ENCODE measurements around the gene ECSCR.
"Not testable (repeated sequence)": the region's sequence is repeated elsewhere in the genome, so short reads cannot be mapped to it uniquely, and the experiment has no call there.

Gene ECSCR, protein sequence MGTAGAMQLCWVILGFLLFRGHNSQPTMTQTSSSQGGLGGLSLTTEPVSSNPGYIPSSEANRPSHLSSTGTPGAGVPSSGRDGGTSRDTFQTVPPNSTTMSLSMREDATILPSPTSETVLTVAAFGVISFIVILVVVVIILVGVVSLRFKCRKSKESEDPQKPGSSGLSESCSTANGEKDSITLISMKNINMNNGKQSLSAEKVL

GRCh38 chr5:139462586-139463276 lies at the start of gene ECSCR:
Gene ECSCR, minus strand, starts transcription at chr5:139462743. Its CDS starts 73 bp downstream, at chr5:139462670.
- H3K9me3 Mint-ChIP-seq, result no peaks in the 10 kb centered on the region

GRCh38 chr5:139504722-139505121 lies 42.2 kb upstream of the ECSCR start:
- not testable (repeated sequence) for H3K9me3 Mint-ChIP-seq; H3K27ac Mint-ChIP-seq; H3K27me3 Mint-ChIP-seq (ENCODE audit: low read depth); DNase-seq (ENCODE audit: low spot score); H3K4me3 Mint-ChIP-seq; H3K4me1 Mint-ChIP-seq (ENCODE audit: low read depth); H3K36me3 Mint-ChIP-seq (ENCODE audit: low read depth)

More at GRCh38 chr5:139462586-139463276, at the start of gene ECSCR:
- no peak for DNase-seq (ENCODE audit: low spot score)
- no peaks in the 10 kb centered on the region for H3K27me3 Mint-ChIP-seq (ENCODE audit: low read depth)
- peak within 1 kb of the TSS; percentile 39 for H3K27ac Mint-ChIP-seq
- H3K4me3 Mint-ChIP-seq, result no peak within 1 kb of the TSS
- H3K36me3 Mint-ChIP-seq (ENCODE audit: low read depth), result no peaks in the 10 kb centered on the region
- peaks cover 29% of the 10 kb centered on the region for H3K4me1 Mint-ChIP-seq (ENCODE audit: low read depth)

- H3K27ac Mint-ChIP-seq, result not testable (repeated sequence)
Observed at GRCh38 chr5:139503879-139504278, 41.3 kb upstream of the ECSCR start.

GRCh38 chr5:139503036-139503817 lies 40.7 kb upstream of the ECSCR start:
- DNase-seq (ENCODE audit: low spot score); H3K36me3 Mint-ChIP-seq (ENCODE audit: low read depth); H3K4me1 Mint-ChIP-seq (ENCODE audit: low read depth); H3K4me3 Mint-ChIP-seq; H3K27me3 Mint-ChIP-seq (ENCODE audit: low read depth); H3K27ac Mint-ChIP-seq; H3K9me3 Mint-ChIP-seq: not testable (repeated sequence)

More at GRCh38 chr5:139503879-139504278, 41.3 kb upstream of the ECSCR start:
- H3K9me3 Mint-ChIP-seq; H3K27me3 Mint-ChIP-seq (ENCODE audit: low read depth); H3K4me3 Mint-ChIP-seq; DNase-seq (ENCODE audit: low spot score); H3K36me3 Mint-ChIP-seq (ENCODE audit: low read depth); H3K4me1 Mint-ChIP-seq (ENCODE audit: low read depth): not testable (repeated sequence)

GRCh38 chr5:139501381-139501780 lies 38.8 kb upstream of the ECSCR start:
- DNase-seq (ENCODE audit: low spot score), result no peak
- H3K27me3 Mint-ChIP-seq (ENCODE audit: low read depth), result peaks cover 4% of the 10 kb centered on the region
- no peaks in the 10 kb centered on the region for H3K36me3 Mint-ChIP-seq (ENCODE audit: low read depth)
- no peak overlapping the region for H3K27ac Mint-ChIP-seq
- H3K4me1 Mint-ChIP-seq (ENCODE audit: low read depth), result no peaks in the 10 kb centered on the region
- no peaks in the 10 kb centered on the region for H3K9me3 Mint-ChIP-seq
- no peak overlapping the region for H3K4me3 Mint-ChIP-seq

- Mint-ChIP-seq H3K27me3 (ENCODE audit: low read depth) (no peaks in the 10 kb centered on the region), H3K9me3 (no peaks in the 10 kb centered on the region), H3K4me1 (ENCODE audit: low read depth) (peaks cover 17% of the 10 kb centered on the region), H3K36me3 (ENCODE audit: low read depth) (no peaks in the 10 kb centered on the region), H3K4me3 (no peak overlapping the region), H3K27ac (peak overlapping the region; percentile 32)
- no peak for DNase-seq (ENCODE audit: low spot score)
Observed at GRCh38 chr5:139495638-139496435, 33.3 kb upstream of the ECSCR start.

DNA sequence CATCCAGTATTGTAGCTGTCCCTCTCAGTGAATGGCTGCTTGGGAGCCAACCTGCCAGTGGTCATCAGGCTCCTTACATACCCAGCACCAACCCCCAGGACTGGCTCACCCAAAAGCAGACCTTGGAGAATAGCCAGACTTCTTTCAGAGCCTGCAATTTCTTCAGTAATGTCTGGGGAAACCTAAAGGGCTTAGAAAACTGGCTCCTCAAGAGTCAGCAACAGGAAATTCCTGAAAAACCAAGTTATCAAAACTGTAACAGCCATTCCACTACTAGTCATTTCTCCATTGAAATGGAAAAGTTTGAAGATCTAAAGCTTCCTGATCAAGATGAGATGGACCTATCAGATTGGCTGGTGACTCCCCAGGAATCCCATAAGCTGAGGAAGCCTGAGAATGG lies 32.3 kb upstream of the ECSCR start:
- H3K4me3 Mint-ChIP-seq, result no peak overlapping the region
- H3K36me3 Mint-ChIP-seq (ENCODE audit: low read depth), result no peaks in the 10 kb centered on the region
- no peak overlapping the region for H3K27ac Mint-ChIP-seq
- no peaks in the 10 kb centered on the region for H3K27me3 Mint-ChIP-seq (ENCODE audit: low read depth)
- DNase-seq (ENCODE audit: low spot score), result no peak
- H3K9me3 Mint-ChIP-seq, result no peaks in the 10 kb centered on the region
- H3K4me1 Mint-ChIP-seq (ENCODE audit: low read depth), result peaks cover 17% of the 10 kb centered on the region

- H3K4me3 Mint-ChIP-seq, result no peak overlapping the region
- H3K27ac Mint-ChIP-seq, result no peak overlapping the region
- H3K4me1 Mint-ChIP-seq (ENCODE audit: low read depth), result peaks cover 17% of the 10 kb centered on the region
- no peaks in the 10 kb centered on the region for H3K27me3 Mint-ChIP-seq (ENCODE audit: low read depth)
- H3K36me3 Mint-ChIP-seq (ENCODE audit: low read depth), result no peaks in the 10 kb centered on the region
- H3K9me3 Mint-ChIP-seq, result no peaks in the 10 kb centered on the region
- DNase-seq (ENCODE audit: low spot score), result no peak
Observed at GRCh38 chr5:139494256-139494655, 31.7 kb upstream of the ECSCR start.

GRCh38 chr5:139492700-139493192 lies 30.2 kb upstream of the ECSCR start:
- no peaks in the 10 kb centered on the region for H3K36me3 Mint-ChIP-seq (ENCODE audit: low read depth)
- H3K4me3 Mint-ChIP-seq, result peak overlapping the region; percentile 59
- H3K4me1 Mint-ChIP-seq (ENCODE audit: low read depth), result peaks cover 26% of the 10 kb centered on the region
- no peaks in the 10 kb centered on the region for H3K9me3 Mint-ChIP-seq
- DNase-seq (ENCODE audit: low spot score), result no peak
- no peaks in the 10 kb centered on the region for H3K27me3 Mint-ChIP-seq (ENCODE audit: low read depth)
- H3K27ac Mint-ChIP-seq, result no peak overlapping the region

DNA sequence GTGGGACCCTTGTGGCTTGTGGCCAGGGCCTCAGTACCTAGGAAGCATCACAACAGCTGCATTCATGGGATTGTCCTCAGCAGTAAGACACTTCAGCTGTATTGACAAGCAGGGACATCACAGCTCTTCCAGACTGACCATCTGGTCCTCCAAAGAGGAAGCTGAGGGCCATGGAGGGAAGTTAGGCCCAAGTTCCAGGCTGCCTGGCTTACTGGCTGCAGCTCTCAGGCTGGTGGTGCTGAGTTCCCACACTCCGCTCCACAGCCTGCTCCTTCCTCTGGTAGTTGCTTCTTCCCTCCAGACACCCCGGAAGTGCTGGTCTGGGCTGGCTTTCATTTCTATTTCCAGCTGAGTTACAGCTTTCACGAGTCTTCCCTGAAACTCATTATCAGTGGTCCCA lies 25.7 kb upstream of the ECSCR start:
- Mint-ChIP-seq H3K9me3 (no peaks in the 10 kb centered on the region), H3K4me1 (ENCODE audit: low read depth) (peaks cover 21% of the 10 kb centered on the region), H3K27ac (peak overlapping the region; percentile 85), H3K4me3 (peak overlapping the region; percentile 18), H3K36me3 (ENCODE audit: low read depth) (no peaks in the 10 kb centered on the region), H3K27me3 (ENCODE audit: low read depth) (no peaks in the 10 kb centered on the region)
- DNase-seq (ENCODE audit: low spot score), result no peak

GRCh38 chr5:139486201-139486600 lies 23.7 kb upstream of the ECSCR start:
- no peak overlapping the region for H3K27ac Mint-ChIP-seq
- no peaks in the 10 kb centered on the region for H3K9me3 Mint-ChIP-seq
- DNase-seq (ENCODE audit: low spot score), result no peak
- H3K4me1 Mint-ChIP-seq (ENCODE audit: low read depth), result peaks cover 18% of the 10 kb centered on the region
- H3K27me3 Mint-ChIP-seq (ENCODE audit: low read depth), result no peaks in the 10 kb centered on the region
- peaks cover 3% of the 10 kb centered on the region for H3K36me3 Mint-ChIP-seq (ENCODE audit: low read depth)
- H3K4me3 Mint-ChIP-seq, result no peak overlapping the region

DNA sequence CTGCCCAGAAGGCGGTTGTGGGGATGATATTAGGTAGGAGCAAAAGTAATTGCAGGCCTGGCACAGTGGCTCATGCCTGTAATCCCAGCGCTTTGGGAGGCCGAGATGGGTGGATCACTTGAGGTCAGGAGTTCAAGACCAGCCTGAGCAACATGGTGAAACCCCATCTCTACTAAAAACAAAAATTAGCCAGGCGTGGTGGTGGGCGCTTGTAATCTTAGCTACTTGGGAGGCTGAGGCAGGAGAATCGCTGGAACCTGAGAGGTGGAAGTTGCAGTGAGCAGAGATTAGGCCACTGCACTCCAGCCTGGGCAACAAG lies 20.3 kb upstream of the ECSCR start:
- not testable (repeated sequence) for DNase-seq (ENCODE audit: low spot score); H3K27me3 Mint-ChIP-seq (ENCODE audit: low read depth); H3K9me3 Mint-ChIP-seq
- peak overlapping the region; percentile 93 for H3K4me3 Mint-ChIP-seq
- H3K27ac Mint-ChIP-seq, result peak overlapping the region; percentile 97
- H3K36me3 Mint-ChIP-seq (ENCODE audit: low read depth), result peaks cover 28% of the 10 kb centered on the region
- H3K4me1 Mint-ChIP-seq (ENCODE audit: low read depth), result peaks cover 31% of the 10 kb centered on the region

GRCh38 chr5:139482050-139482889 lies 19.7 kb upstream of the ECSCR start, which contains the start of gene STING1:
Gene STING1, minus strand, starts transcription at chr5:139482758. Its CDS starts 1,054 bp downstream, at chr5:139481704.
- H3K9me3 Mint-ChIP-seq, result no peaks in the 10 kb centered on the region
- H3K27me3 Mint-ChIP-seq (ENCODE audit: low read depth), result no peaks in the 10 kb centered on the region
- H3K4me1 Mint-ChIP-seq (ENCODE audit: low read depth), result peaks cover 35% of the 10 kb centered on the region
- peaks cover 34% of the 10 kb centered on the region for H3K36me3 Mint-ChIP-seq (ENCODE audit: low read depth)
- DNase-seq (ENCODE audit: low spot score), result peak; percentile 45
- H3K4me3 Mint-ChIP-seq, result peak within 1 kb of the TSS; percentile 93
- peak within 1 kb of the TSS; percentile 97 for H3K27ac Mint-ChIP-seq
